Activated CD8-positive, alpha-beta T cell treated with anti-CD3 and anti-CD28 coated beads for 36 hours (primary cell): ENCODE results near the gene PARD3. TPM values are rescaled to one million over a fixed set of nuclear protein-coding genes. Genes with fewer than 3 reads are reported as not detected.

Source experiments
- ATAC-seq: fragments of 200-7000 bp; cut with Tn5 transposase; one replicate; pipeline ENCODE4 v1.10.0; 2021; ENCODE audit warnings: mild to moderate bottlenecking, moderate library complexity
- CTCF ChIA-PET: fragments of 350-600 bp; sonication (Branson Sonifier 250); formaldehyde crosslinking; loops from one replicate; lab custom pipeline; 2021; ENCODE audit warnings: antibody characterized with exemption; lab: Charles Lee
- POLR2A ChIA-PET: fragments of 350-600 bp; sonication (Branson Sonifier 250); formaldehyde crosslinking; loops from one replicate; lab custom pipeline; 2021; ENCODE audit warnings: antibody characterized with exemption; lab: Charles Lee
- DNase-seq: peaks from one replicate; pipeline ENCODE4 v3.0.0-alpha.2; 2020
- H3K27ac Mint-ChIP-seq: one replicate; pipeline ENCODE4 v1.8.0; 2021; ENCODE audit warnings: mild to moderate bottlenecking, mixed read lengths
- H3K27me3 Mint-ChIP-seq: one replicate; pipeline ENCODE4 v1.8.0; 2021; ENCODE audit warnings: mixed read lengths
- H3K36me3 Mint-ChIP-seq: one replicate; pipeline ENCODE4 v1.8.0; 2021; ENCODE audit warnings: low read depth, mixed read lengths
- H3K4me1 Mint-ChIP-seq: one replicate; pipeline ENCODE4 v1.8.0; 2021; ENCODE audit warnings: low read depth, mixed read lengths
- H3K4me3 Mint-ChIP-seq: one replicate; pipeline ENCODE4 v1.8.0; 2021; ENCODE audit warnings: mild to moderate bottlenecking, moderate library complexity, mixed read lengths
- H3K9me3 Mint-ChIP-seq: one replicate; pipeline ENCODE4 v1.8.0; 2021; ENCODE audit warnings: mixed read lengths
- intact Hi-C: fragments of 100-400 bp; cut with micrococcal nuclease; formaldehyde crosslinking; loops from one replicate; pipeline ENCODE4 v1.10.0; 2022
- total RNA-seq, 2 experiments: library from RNA; stranded (reverse); gene quantifications; one replicate each; pipeline ENCODE4 v1.2.3, GENCODE V29; 2021
- TF ChIP-seq, protein P1 (sequence below): fragments of 200-600 bp; IDR thresholded peaks from one replicate; pipeline ENCODE4 v1.8.0; 2022; ENCODE audit warnings: antibody characterized with exemption, mild to moderate bottlenecking

Gene PARD3
- total RNA-seq, 2 experiments from 2014 or later = 1.6 to 2.0 TPM

DNA sequence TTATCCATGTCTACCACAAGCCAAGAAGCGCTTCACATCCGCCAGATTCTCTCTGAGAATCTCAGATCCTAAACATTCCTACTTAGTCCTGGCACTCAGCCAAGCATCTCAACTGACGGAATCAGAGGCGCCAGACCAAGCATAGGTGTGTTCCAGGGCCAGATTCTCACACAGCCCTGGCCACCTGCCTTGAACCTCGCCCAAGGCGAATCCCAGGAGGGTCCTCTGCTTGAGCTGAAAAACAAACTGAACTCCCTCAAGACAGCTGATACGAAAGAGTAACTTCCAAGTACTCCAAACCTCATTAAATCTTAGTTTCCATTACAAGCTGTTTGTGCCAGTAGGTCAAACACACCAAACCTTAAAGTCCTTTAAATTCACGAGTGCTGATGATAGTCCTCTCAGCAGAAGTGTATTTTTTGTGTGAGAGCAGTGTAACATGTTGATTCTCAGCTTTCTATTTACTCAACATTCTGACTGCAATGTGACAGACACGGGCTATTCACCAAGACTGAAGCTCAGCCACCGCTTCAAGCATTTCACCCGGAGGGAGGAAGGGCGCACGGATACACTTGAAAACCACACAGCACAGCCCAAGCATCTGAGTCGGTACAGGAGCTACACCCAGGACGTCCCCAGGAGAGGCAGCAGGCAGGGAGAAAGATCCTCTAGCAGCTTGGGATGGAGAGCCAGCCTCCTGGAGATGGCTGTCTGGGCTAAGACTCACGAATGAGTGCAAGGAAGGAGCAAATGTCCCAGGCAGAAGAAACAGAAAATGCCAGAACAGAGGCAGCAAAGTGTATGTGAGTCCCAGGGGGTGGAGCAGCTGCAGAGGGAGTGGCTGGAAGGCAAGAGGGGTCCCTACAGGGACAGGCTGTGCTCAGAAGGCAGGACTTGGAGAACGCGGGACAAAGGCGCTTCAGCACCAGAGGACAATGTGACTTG lies 6.0 kb downstream of the PARD3 start:
- TF ChIP-seq, protein P1, sequence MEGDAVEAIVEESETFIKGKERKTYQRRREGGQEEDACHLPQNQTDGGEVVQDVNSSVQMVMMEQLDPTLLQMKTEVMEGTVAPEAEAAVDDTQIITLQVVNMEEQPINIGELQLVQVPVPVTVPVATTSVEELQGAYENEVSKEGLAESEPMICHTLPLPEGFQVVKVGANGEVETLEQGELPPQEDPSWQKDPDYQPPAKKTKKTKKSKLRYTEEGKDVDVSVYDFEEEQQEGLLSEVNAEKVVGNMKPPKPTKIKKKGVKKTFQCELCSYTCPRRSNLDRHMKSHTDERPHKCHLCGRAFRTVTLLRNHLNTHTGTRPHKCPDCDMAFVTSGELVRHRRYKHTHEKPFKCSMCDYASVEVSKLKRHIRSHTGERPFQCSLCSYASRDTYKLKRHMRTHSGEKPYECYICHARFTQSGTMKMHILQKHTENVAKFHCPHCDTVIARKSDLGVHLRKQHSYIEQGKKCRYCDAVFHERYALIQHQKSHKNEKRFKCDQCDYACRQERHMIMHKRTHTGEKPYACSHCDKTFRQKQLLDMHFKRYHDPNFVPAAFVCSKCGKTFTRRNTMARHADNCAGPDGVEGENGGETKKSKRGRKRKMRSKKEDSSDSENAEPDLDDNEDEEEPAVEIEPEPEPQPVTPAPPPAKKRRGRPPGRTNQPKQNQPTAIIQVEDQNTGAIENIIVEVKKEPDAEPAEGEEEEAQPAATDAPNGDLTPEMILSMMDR = no peak
- CTCF ChIA-PET = interaction anchor here (1.2 kb wide), 1 partner anchor 33 kb away, joined by 3 read pairs; no protein-coding TSS in a partner anchor

DNA sequence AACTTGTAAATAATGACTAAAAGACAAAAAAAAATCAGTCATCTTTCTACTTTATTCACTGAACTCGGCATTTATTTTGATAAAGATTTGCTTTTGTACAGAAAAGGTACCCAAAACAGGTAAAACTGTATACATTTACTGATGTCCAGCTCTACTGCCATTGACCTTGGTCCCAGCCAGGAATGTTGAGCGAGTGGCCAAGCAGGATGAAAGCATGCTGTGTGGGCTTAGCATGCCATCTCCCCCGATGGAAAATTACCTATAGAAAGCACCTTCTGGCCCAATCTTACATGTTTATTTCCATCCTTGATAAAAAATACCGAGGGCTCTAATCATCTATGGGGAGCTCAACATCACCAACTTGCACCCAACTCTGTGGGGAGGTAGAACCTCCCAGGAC lies 6.8 kb downstream of the PARD3 start:
- CTCF ChIA-PET = no interaction called here
- peaks cover 4% of the 10 kb centered on the region for H3K4me1 Mint-ChIP-seq
- no peaks in the 10 kb centered on the region for H3K9me3 Mint-ChIP-seq

More for the DNA sequence above, 6.0 kb downstream of the PARD3 start:
- Mint-ChIP-seq H3K4me1 (peaks cover 6% of the 10 kb centered on the region), H3K9me3 (no peaks in the 10 kb centered on the region), H3K27me3 (peaks cover 33% of the 10 kb centered on the region), H3K36me3 (no peaks in the 10 kb centered on the region), H3K4me3 (peak overlapping the region; percentile 5), H3K27ac (no peak overlapping the region)
- DNase-seq (no peak), ATAC-seq (no peak)
- POLR2A ChIA-PET = no interaction called here
- intact Hi-C loops = no loop called here

DNA sequence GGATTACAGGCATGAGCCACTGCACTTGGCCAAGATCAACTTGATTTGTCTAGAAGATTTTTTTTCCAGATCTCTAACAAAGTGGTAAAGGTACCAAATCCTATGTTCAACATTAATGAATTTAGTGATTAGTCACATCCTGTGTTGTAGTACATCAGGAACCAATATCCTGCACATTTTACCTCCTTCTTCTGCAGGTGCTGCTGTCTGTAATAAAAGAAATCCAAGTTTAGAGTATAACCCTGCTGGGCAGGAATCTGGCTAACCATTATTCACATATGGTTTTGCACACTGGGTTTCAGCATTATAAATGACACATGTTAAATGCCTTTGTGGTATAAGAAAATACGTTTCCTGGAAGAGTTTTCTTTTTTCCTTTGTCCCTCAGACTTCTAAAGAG lies 10.8 kb downstream of the PARD3 start:
- ChIA-PET CTCF (no interaction called here), POLR2A (no interaction called here)
- DNase-seq = no peak
- Mint-ChIP-seq H3K27me3 (peaks cover 5% of the 10 kb centered on the region), H3K36me3 (no peaks in the 10 kb centered on the region), H3K27ac (no peak overlapping the region), H3K4me1 (peaks cover 2% of the 10 kb centered on the region), H3K4me3 (no peak overlapping the region), H3K9me3 (no peaks in the 10 kb centered on the region)
- no peak for ATAC-seq
- TF ChIP-seq, protein P1 = no peak
- intact Hi-C loops = no loop called here

More for the DNA sequence above, 6.8 kb downstream of the PARD3 start:
- POLR2A ChIA-PET = no interaction called here
- Mint-ChIP-seq H3K27me3 (peaks cover 26% of the 10 kb centered on the region), H3K27ac (no peak overlapping the region), H3K36me3 (no peaks in the 10 kb centered on the region), H3K4me3 (no peak overlapping the region)
- ATAC-seq (no peak), DNase-seq (no peak)
- TF ChIP-seq, protein P1 = no peak
- intact Hi-C loops = no loop called here

DNA sequence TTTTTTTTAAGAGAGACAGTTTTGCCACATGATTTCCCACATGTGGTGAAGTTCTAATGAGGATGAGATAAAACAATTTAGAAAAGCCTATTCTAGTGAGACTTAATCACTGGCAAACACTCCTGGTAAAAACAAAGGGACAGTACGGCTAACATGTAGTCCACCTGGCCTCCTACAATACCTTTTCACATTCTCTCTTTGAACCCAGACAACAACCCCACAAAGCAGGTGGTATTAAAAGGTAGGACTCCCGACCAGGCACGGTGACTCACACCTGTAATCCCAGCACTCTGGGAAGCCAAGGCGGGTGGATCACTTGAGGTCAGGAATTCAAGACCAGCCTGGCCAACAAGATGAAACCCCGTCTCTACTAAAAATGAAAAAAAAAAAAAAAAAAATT lies 12.4 kb downstream of the PARD3 start:
- intact Hi-C loops = no loop called here
- ChIA-PET CTCF (no interaction called here), POLR2A (no interaction called here)
- H3K4me3 Mint-ChIP-seq = no peak overlapping the region
- no peaks in the 10 kb centered on the region for H3K36me3 Mint-ChIP-seq
- no peaks in the 10 kb centered on the region for H3K4me1 Mint-ChIP-seq
- H3K27ac Mint-ChIP-seq = no peak overlapping the region
- TF ChIP-seq, protein P1 = no peak
- no peak for DNase-seq
- H3K9me3 Mint-ChIP-seq = no peaks in the 10 kb centered on the region
- no peak for ATAC-seq
- H3K27me3 Mint-ChIP-seq = no peaks in the 10 kb centered on the region

DNA sequence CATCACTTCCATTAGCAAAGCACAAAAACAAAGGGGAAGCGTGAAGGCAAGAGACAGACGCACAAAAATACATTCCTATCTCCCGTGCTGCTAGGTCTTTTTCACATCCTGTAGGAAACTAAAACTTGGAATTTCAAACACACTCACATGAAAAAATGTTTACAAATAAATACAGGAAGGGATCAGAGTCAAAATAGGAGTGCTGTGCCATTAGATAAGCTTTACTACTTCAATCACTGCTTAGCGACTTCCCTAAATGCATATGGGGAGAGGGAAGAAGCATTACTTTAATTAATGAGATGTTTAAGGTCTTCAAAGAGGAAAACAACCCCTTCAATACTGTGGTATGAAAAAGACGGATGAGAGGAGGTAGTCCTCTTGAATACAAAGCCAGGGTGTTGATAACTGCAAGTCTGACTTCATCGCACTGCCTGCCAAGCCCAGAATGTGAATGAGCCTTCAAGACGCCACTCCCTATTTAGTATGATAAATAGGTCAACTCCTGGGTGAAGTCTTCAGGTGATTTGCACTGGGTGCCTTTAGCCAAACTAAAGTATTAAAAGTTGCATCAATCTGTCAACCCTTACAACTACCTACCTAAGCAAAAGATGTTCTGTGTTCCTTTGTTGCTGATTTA lies 13.9 kb downstream of the PARD3 start:
- no peaks in the 10 kb centered on the region for H3K9me3 Mint-ChIP-seq
- TF ChIP-seq, protein P1 = no peak
- no peaks in the 10 kb centered on the region for H3K27me3 Mint-ChIP-seq
- H3K4me3 Mint-ChIP-seq = no peak overlapping the region
- H3K27ac Mint-ChIP-seq = no peak overlapping the region
- ATAC-seq (no peak), DNase-seq (no peak)
- H3K36me3 Mint-ChIP-seq = no peaks in the 10 kb centered on the region
- intact Hi-C loops = no loop called here
- no peaks in the 10 kb centered on the region for H3K4me1 Mint-ChIP-seq
- ChIA-PET CTCF (no interaction called here), POLR2A (no interaction called here)
